Mesenchymal stem cell (in vitro differentiated cells and primary cell): ENCODE data around the gene RPSA.

Experiments used
- DNase-seq: peaks from one replicate; pipeline ENCODE4 v3.0.0-alpha.2; 2013
- H2AFZ ChIP-seq: one replicate; pipeline ENCODE4 v1.6.1; 2013; ENCODE audit warnings: low read depth, mild to moderate bottlenecking, control low read depth, inconsistent platforms, low read length, moderate library complexity
- H2AK5ac ChIP-seq: 2 replicates; pipeline ENCODE4 v1.6.1; 2013; ENCODE audit warnings: low read length, moderate library complexity, mild to moderate bottlenecking, inconsistent platforms; ENCODE audit not compliant: severe bottlenecking
- H2BK120ac ChIP-seq: one replicate; pipeline ENCODE4 v1.6.1; 2013; ENCODE audit warnings: low read depth, mild to moderate bottlenecking, inconsistent platforms, low read length, moderate library complexity
- H2BK12ac ChIP-seq, 2 experiments: one replicate each; pipeline ENCODE4 v1.6.1; 2013; ENCODE audit warnings: inconsistent platforms in 2 of 2, low read length in 2 of 2, mild to moderate bottlenecking in 2 of 2, moderate library complexity in 2 of 2, control low read depth in 1 of 2
- H2BK15ac ChIP-seq: one replicate; pipeline ENCODE4 v1.6.1; 2013; ENCODE audit warnings: mild to moderate bottlenecking, low read depth, inconsistent platforms; ENCODE audit not compliant: poor library complexity, severe bottlenecking
- H2BK5ac ChIP-seq: 2 replicates; pipeline ENCODE4 v1.6.1; 2013; ENCODE audit warnings: low read depth, mild to moderate bottlenecking, low read length, control low read depth, inconsistent platforms; ENCODE audit not compliant: poor library complexity, severe bottlenecking
- H3K14ac ChIP-seq, 2 experiments: one replicate each; pipeline ENCODE4 v1.6.1; 2013; ENCODE audit warnings: inconsistent platforms in 2 of 2, low read length in 2 of 2, control low read depth in 1 of 2, mild to moderate bottlenecking in 1 of 2, moderate library complexity in 1 of 2
- H3K18ac ChIP-seq, 2 experiments: one replicate each; pipeline ENCODE4 v1.6.1; 2013; ENCODE audit warnings: inconsistent platforms in 2 of 2, low read length in 2 of 2, control low read depth in 1 of 2, low read depth in 1 of 2, mild to moderate bottlenecking in 1 of 2
- H3K23ac ChIP-seq, 2 experiments: one replicate each; pipeline ENCODE4 v1.6.1; 2013; ENCODE audit warnings: inconsistent platforms in 2 of 2, low read length in 2 of 2, mild to moderate bottlenecking in 2 of 2, moderate library complexity in 2 of 2, control low read depth in 1 of 2
- H3K27ac ChIP-seq: 2 replicates; pipeline ENCODE4 v1.5.1; 2013; ENCODE audit warnings: mild to moderate bottlenecking, moderate library complexity, low read length, control low read depth, inconsistent platforms; ENCODE audit not compliant: poor library complexity, severe bottlenecking
- H3K27me3 ChIP-seq, 2 experiments: 2 replicates each; pipeline versions ENCODE4 v1.6.1 to v1.7.0; 2013; ENCODE audit warnings: low read length in 2 of 2, mild to moderate bottlenecking in 2 of 2, moderate library complexity in 2 of 2, control low read depth in 1 of 2, inconsistent platforms in 1 of 2; ENCODE audit not compliant: control insufficient read depth in 1 of 2, insufficient read depth in 1 of 2
- H3K36me3 ChIP-seq, 2 experiments: 2 replicates each; pipeline versions ENCODE4 v1.6.1 to v1.7.0; 2013; ENCODE audit warnings: low read length in 2 of 2, control low read depth in 1 of 2, inconsistent platforms in 1 of 2, low read depth in 1 of 2, mild to moderate bottlenecking in 1 of 2; ENCODE audit not compliant: insufficient read depth in 2 of 2, control insufficient read depth in 1 of 2
- H3K4ac ChIP-seq, 2 experiments: one replicate each; pipeline ENCODE4 v1.6.1; 2013; ENCODE audit warnings: inconsistent platforms in 2 of 2, low read length in 2 of 2, mild to moderate bottlenecking in 2 of 2, moderate library complexity in 2 of 2, control low read depth in 1 of 2, low read depth in 1 of 2
- H3K4me1 ChIP-seq: 2 replicates; pipeline ENCODE4 v1.6.1; 2013; ENCODE audit warnings: low read depth, low read length, control low read depth; ENCODE audit not compliant: control insufficient read depth, insufficient read depth
- H3K4me2 ChIP-seq: 2 replicates; pipeline ENCODE4 v1.6.1; 2013; ENCODE audit warnings: low read length, mild to moderate bottlenecking, inconsistent platforms; ENCODE audit not compliant: poor library complexity, severe bottlenecking
- H3K4me3 ChIP-seq, 2 experiments: 2 replicates each; pipeline versions ENCODE4 v1.5.1 to v1.7.0; 2013; ENCODE audit warnings: low read length in 2 of 2, mild to moderate bottlenecking in 2 of 2, control low read depth in 1 of 2, low read depth in 1 of 2; ENCODE audit not compliant: insufficient read depth in 1 of 2
- H3K79me1 ChIP-seq: replicated peaks from 2 replicates; pipeline ENCODE4 v1.6.1; 2013; ENCODE audit warnings: mild to moderate bottlenecking, control low read depth, low read length, inconsistent platforms; ENCODE audit not compliant: poor library complexity, severe bottlenecking
- H3K9ac ChIP-seq: 2 replicates; pipeline ENCODE4 v1.7.0; 2013; ENCODE audit warnings: mild to moderate bottlenecking, low read length, moderate library complexity
- H3K9me3 ChIP-seq: 2 replicates; pipeline ENCODE4 v1.7.0; 2013; ENCODE audit warnings: mild to moderate bottlenecking, low read length; ENCODE audit not compliant: control insufficient read depth
- H4K8ac ChIP-seq: one replicate; pipeline ENCODE4 v1.6.1; 2013; ENCODE audit warnings: inconsistent platforms, mild to moderate bottlenecking, low read length, moderate library complexity
- H4K91ac ChIP-seq: one replicate; pipeline ENCODE4 v1.6.1; 2013; ENCODE audit warnings: mild to moderate bottlenecking, low read length, inconsistent platforms
- WGBS: methylation state at CpG from one replicate; pipeline ENCODE4 v1.1.7; 2013; ENCODE audit warnings: mixed read lengths; 5-methylcytosine and 5-hydroxymethylcytosine counted together

The RPSA gene

GRCh38 chr3:39420543-39420942 is 14.0 kb downstream of the RPSA start:
- Histone ChIP-seq H3K36me3 (peaks cover 0 to 3% of the 10 kb centered on the region in 2 experiments), H3K9me3 (no peaks in the 10 kb centered on the region), H2AFZ (no peak overlapping the region), H2BK12ac (no peak overlapping the region), H4K8ac (no peak overlapping the region), H2BK120ac (no peak overlapping the region), H2AK5ac (no peak overlapping the region), H3K27ac (no peak overlapping the region), H3K23ac (no peak overlapping the region), H3K4ac (no peak overlapping the region), H3K4me1 (peaks cover 4% of the 10 kb centered on the region), H2BK5ac (no peak overlapping the region), H3K9ac (no peak overlapping the region), H3K27me3 (no peaks in the 10 kb centered on the region), H3K14ac (no peak overlapping the region), H3K18ac (no peak overlapping the region), H3K79me1 (no peaks in the 10 kb centered on the region), H3K4me2 (no peak overlapping the region), H2BK15ac (no peak overlapping the region), H3K4me3 (no peak overlapping the region), H4K91ac (no peak overlapping the region)
- DNase-seq: no peak
- WGBS: 80% methylated on average over 1 of the region's 2 CpGs

DNA sequence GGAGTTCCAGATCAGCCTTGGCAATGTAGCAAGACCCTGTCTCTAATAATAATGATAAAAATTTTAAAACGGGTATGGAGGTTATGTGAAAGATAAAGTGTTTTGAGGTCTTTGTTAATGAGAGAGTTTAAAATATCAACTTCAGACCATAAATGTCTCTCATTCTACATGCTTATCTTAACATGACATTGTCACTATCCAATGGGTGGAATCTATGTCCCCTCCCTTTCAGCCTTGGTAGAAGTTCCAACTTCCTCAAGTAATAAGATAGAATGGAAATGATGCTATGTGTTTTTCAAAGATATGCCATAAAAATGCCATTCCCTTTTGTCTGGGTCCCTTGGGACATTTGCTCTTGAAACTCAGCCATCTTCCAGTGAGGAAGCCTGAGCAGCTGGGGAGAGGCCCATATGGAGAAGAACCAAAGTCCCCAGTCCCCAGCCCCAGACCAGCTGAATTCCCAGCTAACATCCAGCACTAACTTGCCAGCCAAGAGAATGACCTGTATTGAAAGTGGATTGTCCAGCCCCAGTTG is 17.0 kb downstream of the RPSA start:
- no peak overlapping the region for H2AK5ac ChIP-seq
- H3K27ac ChIP-seq: no peak overlapping the region
- H3K23ac ChIP-seq: no peak overlapping the region
- no peak overlapping the region for H2BK12ac ChIP-seq
- no peaks in the 10 kb centered on the region for H3K79me1 ChIP-seq
- no peak overlapping the region for H3K14ac ChIP-seq
- H3K18ac ChIP-seq: peak overlapping the region in 1 of 2 experiments; percentile 12
- H4K91ac ChIP-seq: no peak overlapping the region
- H4K8ac ChIP-seq: no peak overlapping the region
- H2BK15ac ChIP-seq: no peak overlapping the region
- DNase-seq: no peak
- H3K9ac ChIP-seq: no peak overlapping the region
- H3K9me3 ChIP-seq: no peaks in the 10 kb centered on the region
- no peak overlapping the region for H3K4ac ChIP-seq
- no peaks in the 10 kb centered on the region for H3K36me3 ChIP-seq
- no peaks in the 10 kb centered on the region for H3K4me1 ChIP-seq
- peak overlapping the region; percentile 19 for H3K4me2 ChIP-seq
- H3K27me3 ChIP-seq: no peaks in the 10 kb centered on the region
- no peak overlapping the region for H2AFZ ChIP-seq
- H3K4me3 ChIP-seq: no peak overlapping the region
- no peak overlapping the region for H2BK120ac ChIP-seq
- WGBS: no CpG with 5 or more reads among the region's 1 CpG
- no peak overlapping the region for H2BK5ac ChIP-seq

DNA sequence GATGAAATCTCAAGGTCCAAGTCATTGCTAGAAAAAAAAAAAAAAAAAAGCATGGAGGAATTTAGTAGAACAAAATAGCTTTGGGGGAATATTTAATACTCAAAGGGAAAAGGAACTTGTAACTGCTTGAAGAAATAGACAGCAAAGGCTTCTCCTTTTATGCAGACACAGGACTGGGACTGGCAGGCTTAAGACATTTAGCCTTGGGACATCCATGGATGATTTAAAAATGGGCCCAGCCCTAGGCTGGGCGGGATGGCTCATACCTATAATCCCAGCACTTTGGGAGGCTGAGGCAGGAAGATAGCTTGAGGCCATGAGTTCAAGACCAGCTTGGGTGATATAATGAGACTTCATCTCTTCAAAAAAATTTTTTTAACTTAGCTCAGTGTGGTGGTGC is 19.8 kb downstream of the RPSA start:
- H2AFZ ChIP-seq: no peak overlapping the region
- H2BK5ac ChIP-seq: no peak overlapping the region
- H3K14ac ChIP-seq: no peak overlapping the region
- no peak overlapping the region for H4K91ac ChIP-seq
- no peak overlapping the region for H4K8ac ChIP-seq
- H3K79me1 ChIP-seq: no peaks in the 10 kb centered on the region
- H2BK120ac ChIP-seq: no peak overlapping the region
- H3K23ac ChIP-seq: no peak overlapping the region
- 88% methylated on average over 1 of the region's 1 CpG for WGBS
- H3K36me3 ChIP-seq: no peaks in the 10 kb centered on the region
- no peak for DNase-seq
- H3K9me3 ChIP-seq: no peaks in the 10 kb centered on the region
- no peak overlapping the region for H2AK5ac ChIP-seq
- no peak overlapping the region for H3K27ac ChIP-seq
- H3K4me3 ChIP-seq: no peak overlapping the region
- H2BK15ac ChIP-seq: no peak overlapping the region
- H3K9ac ChIP-seq: no peak overlapping the region
- no peak overlapping the region for H3K4me2 ChIP-seq
- H3K18ac ChIP-seq: no peak overlapping the region
- no peak overlapping the region for H2BK12ac ChIP-seq
- no peak overlapping the region for H3K4ac ChIP-seq
- H3K27me3 ChIP-seq: no peaks in the 10 kb centered on the region
- peaks cover 10% of the 10 kb centered on the region for H3K4me1 ChIP-seq

- Histone ChIP-seq H3K23ac (no peak overlapping the region), H3K79me1 (no peaks in the 10 kb centered on the region), H3K36me3 (no peaks in the 10 kb centered on the region), H2BK15ac (no peak overlapping the region), H2BK12ac (no peak overlapping the region), H3K4me2 (no peak overlapping the region), H2BK5ac (no peak overlapping the region), H2AK5ac (no peak overlapping the region), H2AFZ (no peak overlapping the region), H4K8ac (no peak overlapping the region), H4K91ac (no peak overlapping the region), H3K18ac (no peak overlapping the region), H3K14ac (no peak overlapping the region), H3K4me1 (peaks cover 10% of the 10 kb centered on the region), H3K27ac (no peak overlapping the region), H3K9me3 (no peaks in the 10 kb centered on the region), H3K4me3 (no peak overlapping the region), H3K4ac (no peak overlapping the region), H3K27me3 (no peaks in the 10 kb centered on the region), H2BK120ac (no peak overlapping the region), H3K9ac (no peak overlapping the region)
- WGBS: no CpG with 5 or more reads among the region's 1 CpG
- DNase-seq: peak; percentile 40
These were observed 21.0 kb downstream of the RPSA start for GRCh38 chr3:39427506-39427905.
